ENCODE measurements around the gene ZMYND10. TPM values are rescaled to one million over a fixed set of nuclear protein-coding genes. Genes with fewer than 3 reads are reported as not detected.
A peak's percentile ranks its signal among the peaks of the same experiment; 100 is the strongest.

Gene ZMYND10
- total and polyA plus RNA-seq, 9 of the 15 experiments (the other 6 are each of a cell fraction or from before 2014, with no cell fraction given) = 0.20 to 2.8 (median 0.70) TPM

GRCh38 chr3:50320853-50321335 is 24.6 kb downstream of the ZMYND10 start (continued):
- TF ChIP-seq MXD1 (CRISPR knock-in tag; IDR thresholded peaks at IDR 0.05; ENCODE audit: borderline replicate concordance, poor library complexity, severe bottlenecking) = peak; percentile 52
- peak; percentile 67; the same call in 1 of the 2 replicates for TF ChIP-seq ETS1 (conservative IDR thresholded peaks at IDR 0.05; ENCODE audit: control insufficient read depth, low read depth, low read length)
- no peak for TF ChIP-seq NCOA1 (IDR thresholded peaks at IDR 0.05; ENCODE audit: low read depth)
- no peak for TF ChIP-seq POLR2A (conservative IDR thresholded peaks at IDR 0.05)
- no peak for TF ChIP-seq ZNF668 (CRISPR knock-in tag; IDR thresholded peaks at IDR 0.05)
- no peak for TF ChIP-seq RREB1 (CRISPR knock-in tag; IDR thresholded peaks at IDR 0.05)
- no peak for TF ChIP-seq PRPF4 (IDR thresholded peaks at IDR 0.05; ENCODE audit: insufficient read depth, low read depth, low read length, poor library complexity, severe bottlenecking)
- no peak for TF ChIP-seq IRF2 (CRISPR knock-in tag; IDR thresholded peaks at IDR 0.05)
- TF ChIP-seq MAX (CRISPR knock-in tag; IDR thresholded peaks at IDR 0.05) = peak; percentile 56; the same call in 1 of the 2 replicates
- no peak for TF ChIP-seq CBX1 (IDR thresholded peaks at IDR 0.05; ENCODE audit: low read depth)
- no peak for TF ChIP-seq CBX5 (IDR thresholded peaks at IDR 0.05; ENCODE audit: borderline replicate concordance, low read depth)
- TF ChIP-seq TEAD4 (IDR thresholded peaks at IDR 0.05; ENCODE audit: low read length) = no peak
- no peak for TF ChIP-seq TEAD4 (CRISPR knock-in tag; IDR thresholded peaks at IDR 0.05; ENCODE audit: borderline replicate concordance)
- TF ChIP-seq ZHX1 (conservative IDR thresholded peaks at IDR 0.05; ENCODE audit: low read length) = no peak
- TF ChIP-seq RAD21 (CRISPR knock-in tag; conservative IDR thresholded peaks at IDR 0.05 in 1 of 2, IDR thresholded peaks at IDR 0.05 in 1 of 2) = no peak
- no peak for TF ChIP-seq ZNF512 (tag; IDR thresholded peaks at IDR 0.05)

Data from K562 (cell line).